C4-2B (cell line): ENCODE results near the gene PRKAR2B.

ENCODE experiments used
- ZFX ChIP-seq: fragments of 450-650 bp; IDR thresholded peaks from 2 replicates; pipeline ENCODE4 v1.6.1; 2017
- TF ChIP-seq, protein P1 (sequence below): fragments of 450-650 bp; conservative IDR thresholded peaks from 2 replicates; pipeline ENCODE4 v1.5.1; 2017; ENCODE audit warnings: mild to moderate bottlenecking

DNA sequence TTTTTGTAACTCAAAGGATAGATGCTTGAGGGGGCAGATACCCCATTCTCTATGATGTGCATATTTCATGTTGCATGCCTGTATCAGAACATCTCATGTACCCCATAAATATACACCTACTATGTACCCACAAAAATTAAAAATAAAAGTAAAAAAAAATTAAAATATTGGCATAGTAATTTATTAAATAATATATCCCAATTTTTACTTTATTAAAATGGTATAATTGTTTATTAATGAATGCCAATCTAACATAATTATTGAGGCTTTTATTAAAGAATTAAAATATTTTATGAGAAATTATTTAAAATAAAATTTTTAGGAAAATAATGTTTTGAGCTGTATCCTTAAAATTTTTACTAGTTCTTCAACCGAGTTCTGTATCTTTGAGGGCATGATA, 105.4 kb downstream of the PRKAR2B start:
- TF ChIP-seq, protein P1, sequence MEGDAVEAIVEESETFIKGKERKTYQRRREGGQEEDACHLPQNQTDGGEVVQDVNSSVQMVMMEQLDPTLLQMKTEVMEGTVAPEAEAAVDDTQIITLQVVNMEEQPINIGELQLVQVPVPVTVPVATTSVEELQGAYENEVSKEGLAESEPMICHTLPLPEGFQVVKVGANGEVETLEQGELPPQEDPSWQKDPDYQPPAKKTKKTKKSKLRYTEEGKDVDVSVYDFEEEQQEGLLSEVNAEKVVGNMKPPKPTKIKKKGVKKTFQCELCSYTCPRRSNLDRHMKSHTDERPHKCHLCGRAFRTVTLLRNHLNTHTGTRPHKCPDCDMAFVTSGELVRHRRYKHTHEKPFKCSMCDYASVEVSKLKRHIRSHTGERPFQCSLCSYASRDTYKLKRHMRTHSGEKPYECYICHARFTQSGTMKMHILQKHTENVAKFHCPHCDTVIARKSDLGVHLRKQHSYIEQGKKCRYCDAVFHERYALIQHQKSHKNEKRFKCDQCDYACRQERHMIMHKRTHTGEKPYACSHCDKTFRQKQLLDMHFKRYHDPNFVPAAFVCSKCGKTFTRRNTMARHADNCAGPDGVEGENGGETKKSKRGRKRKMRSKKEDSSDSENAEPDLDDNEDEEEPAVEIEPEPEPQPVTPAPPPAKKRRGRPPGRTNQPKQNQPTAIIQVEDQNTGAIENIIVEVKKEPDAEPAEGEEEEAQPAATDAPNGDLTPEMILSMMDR, result no peak
- no peak for TF ChIP-seq ZFX
